GM04504 (cell line): ENCODE measurements around the gene IDE.
"Not testable (repeated sequence)": the region's sequence is repeated elsewhere in the genome, so short reads cannot be mapped to it uniquely, and the experiment has no call there.

Source experiments
- DNase-seq: peaks from one replicate; pipeline ENCODE4 v3.0.0-alpha.2; 2012; ENCODE audit warnings: low read depth

Gene IDE

GRCh38 chr10:92419740-92420545 lies 153.9 kb downstream of the IDE start:
- DNase-seq, result no peak

DNA sequence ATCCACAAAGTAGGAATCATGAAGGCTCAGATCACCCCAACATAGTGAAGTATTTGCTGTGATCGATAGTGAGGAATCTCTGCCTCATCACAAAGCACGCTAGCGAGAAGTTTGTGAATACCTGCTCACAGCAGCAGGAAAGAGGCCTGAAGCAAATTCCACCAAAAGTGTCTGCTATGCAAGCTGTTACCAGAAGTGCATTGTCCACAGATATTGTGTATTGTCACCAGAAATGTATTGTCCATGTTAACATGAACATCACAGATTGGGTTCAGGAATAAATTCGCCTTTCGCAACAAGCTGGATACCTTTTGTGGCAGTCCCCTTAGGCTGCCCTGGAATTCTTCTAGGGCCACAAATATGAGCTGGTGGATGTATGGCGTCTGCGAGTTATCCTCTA lies 155.0 kb downstream of the IDE start:
- DNase-seq, result no peak

DNA sequence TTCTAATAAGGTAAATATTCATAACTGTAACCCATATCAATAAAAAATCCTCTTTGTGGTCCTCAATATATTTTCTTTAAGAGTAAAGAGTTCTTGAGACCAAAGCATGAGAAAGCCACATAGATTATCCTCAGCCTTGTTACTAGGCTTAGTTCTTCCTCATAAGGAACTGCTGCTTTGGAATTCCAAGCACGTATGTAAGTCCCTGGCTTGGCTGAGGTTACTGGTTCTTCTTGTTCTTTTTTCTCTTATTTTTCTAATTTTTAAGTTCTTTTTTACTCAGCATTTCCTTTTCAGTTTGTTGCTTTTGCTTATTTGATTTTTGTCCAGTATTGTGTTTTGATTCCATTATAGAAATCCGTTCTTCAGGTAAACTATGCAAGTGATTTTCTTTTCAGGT lies 155.7 kb downstream of the IDE start:
- DNase-seq, result no peak

- no peak for DNase-seq
Observed at GRCh38 chr10:92413519-92413918, 160.4 kb downstream of the IDE start.

DNA sequence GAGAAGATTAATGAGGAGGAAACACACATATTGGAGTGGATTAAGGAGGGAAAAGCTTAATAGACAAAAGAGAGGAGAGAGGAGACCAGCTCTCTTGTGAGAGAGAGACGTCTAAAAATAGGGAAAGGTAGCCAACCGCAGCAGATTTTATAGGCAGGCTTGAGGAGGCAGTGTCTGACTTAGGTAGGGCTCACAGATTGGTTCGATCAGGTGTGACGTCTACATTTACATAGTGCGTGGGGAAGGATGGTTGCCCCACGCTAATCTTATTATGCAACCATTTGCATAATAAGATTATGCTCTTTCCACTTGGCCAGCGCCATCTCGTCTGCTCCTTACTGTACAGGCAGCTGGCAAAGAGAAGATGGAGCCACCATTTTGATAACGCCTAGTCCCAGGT lies 160.9 kb downstream of the IDE start:
- DNase-seq, result no peak

- no peak for DNase-seq
Observed at GRCh38 chr10:92411406-92411805, 162.5 kb downstream of the IDE start.

- DNase-seq, result no peak
Observed at GRCh38 chr10:92410501-92410900, 163.4 kb downstream of the IDE start.

DNA sequence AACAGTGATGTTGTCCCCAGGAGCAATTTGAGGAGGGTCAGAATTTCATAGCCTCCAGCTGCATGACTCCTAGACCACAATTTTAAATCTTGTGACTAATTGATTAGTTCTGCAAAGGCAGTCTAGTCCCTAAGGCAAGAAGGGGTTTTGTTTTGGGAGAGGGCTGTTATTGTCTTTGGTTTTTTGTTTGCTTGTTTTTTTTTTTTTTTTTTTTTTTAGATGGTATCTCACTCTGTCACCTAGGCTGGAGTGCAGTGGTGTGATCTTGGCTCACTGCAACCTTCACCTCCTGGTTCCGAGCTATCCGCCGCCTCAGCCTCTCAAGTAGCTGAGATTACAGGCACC lies 165.9 kb downstream of the IDE start:
- no peak for DNase-seq

DNA sequence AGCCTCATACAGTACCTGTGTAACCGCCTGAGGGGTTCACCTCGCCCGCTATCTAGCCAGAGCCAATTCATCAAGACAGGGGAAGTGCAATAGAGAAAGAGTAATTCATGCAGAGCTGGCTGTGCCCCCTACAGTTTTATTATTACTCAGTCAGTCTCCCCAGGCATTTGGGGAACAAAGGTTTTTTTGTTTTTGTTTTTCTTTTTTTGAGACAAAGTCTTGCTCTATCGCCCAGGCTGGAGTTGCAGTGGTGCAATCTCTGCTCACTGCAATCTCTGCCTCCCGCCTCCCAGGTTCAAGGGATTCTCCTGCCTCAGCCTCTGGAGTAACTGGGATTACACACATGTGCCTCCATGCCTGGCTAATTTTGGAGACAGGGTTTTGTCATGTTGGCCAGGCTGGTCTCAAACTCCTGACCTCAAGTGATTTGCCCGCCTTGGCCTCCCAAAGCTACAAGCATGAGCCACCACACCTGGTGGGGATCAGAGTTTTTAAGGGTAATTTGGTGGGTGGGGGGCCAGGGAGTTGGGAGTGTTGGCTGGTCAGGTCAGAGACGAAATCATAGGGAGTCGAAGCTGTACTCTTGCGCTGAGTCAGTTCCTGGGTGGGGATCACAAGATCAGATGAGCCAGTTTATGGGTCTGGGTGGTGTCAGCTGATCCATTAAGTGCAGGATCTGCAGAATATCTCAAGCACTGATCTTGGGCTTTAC lies 166.4 kb downstream of the IDE start:
- no peak for DNase-seq

DNA sequence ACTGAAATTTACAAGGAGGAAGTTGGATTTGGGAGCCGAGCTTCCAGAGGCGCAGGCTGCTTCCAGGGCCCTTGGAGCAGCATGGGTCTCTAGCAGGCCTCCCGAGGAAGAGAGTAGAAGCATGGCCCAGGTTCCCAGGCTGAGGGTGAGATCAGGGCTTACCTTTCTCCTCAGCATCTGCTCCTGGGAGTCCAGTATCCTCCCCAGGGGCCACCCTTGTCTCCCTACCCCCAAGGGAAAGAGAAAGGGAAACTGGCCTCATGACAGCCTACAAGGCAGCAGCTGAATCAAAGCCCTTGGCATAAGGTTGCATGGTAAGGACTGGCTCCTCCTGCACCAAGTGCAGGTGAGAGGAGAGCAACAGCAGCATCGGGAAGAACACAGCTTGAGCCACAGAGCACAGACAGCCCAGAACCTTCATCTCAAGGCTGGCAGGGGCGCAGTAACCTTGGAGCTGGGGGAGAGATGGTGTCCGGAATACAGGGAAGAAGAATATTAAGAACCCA lies 168.4 kb downstream of the IDE start:
- no peak for DNase-seq

DNA sequence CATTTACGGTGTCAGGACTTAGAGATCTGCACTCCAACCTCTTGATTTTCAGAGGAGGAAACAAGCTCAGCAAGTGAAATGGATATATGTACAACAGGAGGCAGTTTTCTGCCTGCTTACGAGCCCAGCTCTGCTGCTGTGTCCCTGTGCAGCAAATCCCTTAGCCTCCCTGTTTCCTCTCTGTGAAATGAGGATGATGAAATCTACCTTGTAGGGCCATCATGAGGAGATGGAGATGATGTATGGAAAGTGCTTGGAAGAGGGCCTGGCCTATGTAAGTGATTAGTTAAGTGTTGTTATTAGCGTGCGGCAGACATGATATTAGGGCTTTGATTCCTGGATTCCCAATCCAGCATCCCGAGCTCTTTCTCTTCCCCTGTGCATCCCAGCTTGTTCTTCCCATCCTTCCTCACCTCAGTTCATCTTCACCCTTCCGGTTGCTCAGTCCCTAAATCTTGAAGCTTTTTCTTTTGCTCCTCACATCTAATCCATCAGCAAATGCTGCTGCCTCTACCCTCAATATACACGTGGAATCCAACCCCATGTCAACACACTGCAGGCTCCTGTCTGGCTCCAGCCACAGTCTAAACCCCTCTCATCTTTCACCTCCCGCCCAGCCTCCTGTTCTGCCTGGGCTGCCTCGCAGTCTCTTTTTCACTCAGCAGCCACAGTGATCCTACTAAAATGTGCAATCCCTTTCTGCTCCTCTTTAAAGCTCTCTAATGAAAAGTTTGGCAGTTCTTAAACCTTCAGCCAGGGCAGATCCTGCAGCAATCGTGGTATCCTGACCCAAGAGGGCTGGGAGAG lies 169.1 kb downstream of the IDE start:
- DNase-seq, result no peak

DNA sequence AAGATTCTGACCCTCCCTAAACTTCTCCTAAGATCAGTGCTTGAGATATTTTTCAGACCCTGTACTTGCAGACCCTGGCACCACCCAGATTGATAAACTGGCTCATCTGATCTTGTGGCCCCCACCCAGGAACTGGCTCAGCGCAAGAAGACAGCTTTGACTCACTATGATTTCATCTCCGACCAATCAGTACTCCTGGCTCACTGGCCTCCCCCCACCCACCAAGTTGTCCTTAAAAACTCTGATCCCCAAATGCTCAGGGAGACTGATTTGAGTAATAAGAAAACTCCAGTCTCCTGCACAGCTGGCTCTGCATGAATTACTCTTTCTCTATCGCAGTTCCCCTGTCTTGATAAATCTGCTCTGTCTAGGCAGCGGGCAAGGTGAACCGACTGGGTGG lies 171.7 kb downstream of the IDE start:
- DNase-seq, result not testable (repeated sequence)
